AG20443 (cell line): ENCODE data around the gene CACHD1.

Experiments
- DNase-seq: peaks from one replicate; pipeline ENCODE4 v3.0.0; 2012; ENCODE audit warnings: low spot score, mixed read lengths

Gene CACHD1

DNA sequence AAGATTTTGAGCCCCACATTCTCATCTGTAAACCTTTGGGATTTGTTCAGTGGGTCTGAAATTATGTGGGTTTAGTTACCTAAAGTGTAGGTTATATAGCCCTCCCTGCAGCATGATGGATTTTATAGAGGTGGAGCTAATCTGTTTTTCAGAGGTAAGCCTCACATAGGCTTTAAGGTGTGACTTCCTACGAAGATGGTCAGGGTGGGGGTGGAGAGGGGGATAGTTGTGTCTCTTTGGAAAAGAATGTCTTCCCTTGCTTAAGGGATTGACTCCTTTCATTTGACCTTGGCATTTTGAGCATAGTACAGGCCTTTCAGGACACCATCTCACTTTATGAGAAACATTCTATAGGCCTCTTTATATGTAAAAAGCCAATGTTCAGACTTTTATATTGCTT, 3.4 kb downstream of the CACHD1 start:
- DNase-seq, result no peak

- DNase-seq, result no peak
Observed at GRCh38 chr1:64474133-64474532, 4.2 kb downstream of the CACHD1 start.

DNA sequence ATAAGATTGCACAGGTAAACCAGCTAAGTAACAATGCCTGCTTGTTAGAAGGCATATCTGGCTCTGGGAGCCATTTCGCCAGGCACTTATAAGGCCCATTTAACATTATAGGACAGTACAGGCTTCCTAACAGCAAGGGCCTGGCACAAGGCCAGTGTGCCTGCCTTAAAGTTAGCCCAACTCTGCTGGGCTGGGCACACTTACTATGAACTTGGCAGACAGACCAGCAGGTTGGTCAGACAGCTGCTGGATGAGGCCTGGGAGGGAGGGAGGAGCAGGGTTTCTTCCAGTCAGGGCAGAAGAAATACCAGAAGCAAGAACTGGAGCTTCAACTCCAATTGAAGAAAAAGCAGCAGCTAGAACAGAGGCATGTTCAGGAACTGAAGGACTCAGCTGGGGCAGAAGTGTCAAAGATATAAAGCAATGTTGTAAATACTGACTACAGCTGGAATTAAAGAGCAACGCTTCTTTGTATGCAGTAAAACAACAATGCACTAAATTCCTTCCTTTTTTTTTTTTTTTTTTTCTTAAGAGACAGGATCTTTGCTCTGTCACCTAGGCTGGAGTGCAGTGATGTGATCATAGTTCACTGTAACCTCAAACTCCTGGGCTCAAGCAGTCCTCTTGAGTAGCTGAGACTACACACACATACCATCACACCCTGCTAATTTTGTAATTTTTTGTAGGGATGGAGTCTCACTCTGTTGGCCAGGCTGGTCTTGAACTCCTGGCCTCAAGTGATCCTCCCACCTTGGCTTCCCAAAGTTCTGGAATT, 4.9 kb downstream of the CACHD1 start:
- DNase-seq, result no peak

GRCh38 chr1:64476251-64476952, 6.5 kb downstream of the CACHD1 start:
- DNase-seq, result peak; percentile 74

GRCh38 chr1:64478594-64479470, 8.9 kb downstream of the CACHD1 start:
- no peak for DNase-seq

DNA sequence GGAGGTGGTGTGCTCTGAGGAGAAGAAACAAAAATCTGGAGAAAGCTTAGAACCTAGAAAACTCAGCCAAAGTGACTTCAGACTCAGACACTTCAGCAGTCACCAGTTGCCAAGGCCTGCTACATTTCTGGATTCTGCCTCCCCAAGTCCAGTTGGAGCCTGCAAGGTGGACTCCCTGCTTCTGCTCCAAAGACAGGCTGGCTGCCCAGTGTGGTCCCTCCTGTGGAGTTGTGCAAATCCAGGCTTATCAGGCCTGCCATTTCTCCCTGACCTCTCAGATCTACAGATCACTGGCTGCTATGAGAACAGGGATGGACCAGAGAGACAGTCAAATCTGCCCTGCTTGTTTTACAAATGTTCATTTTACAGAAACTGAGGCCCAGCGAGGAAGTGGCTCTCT, 9.9 kb downstream of the CACHD1 start:
- DNase-seq, result no peak

DNA sequence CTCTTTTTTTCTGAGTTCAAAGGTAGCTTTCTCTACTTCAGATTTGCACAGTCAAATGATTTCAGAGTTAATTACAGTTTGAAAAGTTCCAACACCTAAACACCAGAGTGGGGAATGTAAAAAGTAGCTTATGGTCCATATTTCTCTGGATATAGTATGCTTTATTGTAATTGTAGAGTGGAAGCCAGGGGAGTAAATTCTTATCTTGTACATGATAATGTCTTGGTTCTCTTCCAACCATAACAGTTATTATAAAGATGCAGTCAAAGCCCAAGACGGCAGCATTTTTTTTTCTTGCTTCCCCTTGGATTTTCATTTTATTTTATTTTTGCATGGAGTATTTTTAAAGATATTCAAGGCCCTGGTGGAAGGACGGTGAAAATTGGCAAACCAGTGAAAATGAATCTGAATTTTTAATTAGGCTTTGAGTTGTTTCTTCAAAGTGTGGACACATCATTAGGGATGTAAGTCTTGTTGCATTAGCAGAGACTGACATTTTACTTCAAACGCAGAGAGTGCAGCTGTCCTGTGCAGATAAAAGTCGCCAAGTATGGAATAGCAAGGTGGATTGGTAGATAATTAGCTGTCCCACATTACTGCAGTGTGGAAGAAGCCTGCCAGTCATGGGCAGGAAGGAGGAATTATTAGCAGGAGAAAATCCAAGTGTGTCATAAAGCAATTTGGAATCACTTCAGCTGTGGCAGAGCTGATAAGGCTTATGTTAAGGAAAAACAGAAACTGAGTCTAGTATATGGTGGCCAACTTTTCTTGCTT, 11.3 kb downstream of the CACHD1 start:
- no peak for DNase-seq

DNA sequence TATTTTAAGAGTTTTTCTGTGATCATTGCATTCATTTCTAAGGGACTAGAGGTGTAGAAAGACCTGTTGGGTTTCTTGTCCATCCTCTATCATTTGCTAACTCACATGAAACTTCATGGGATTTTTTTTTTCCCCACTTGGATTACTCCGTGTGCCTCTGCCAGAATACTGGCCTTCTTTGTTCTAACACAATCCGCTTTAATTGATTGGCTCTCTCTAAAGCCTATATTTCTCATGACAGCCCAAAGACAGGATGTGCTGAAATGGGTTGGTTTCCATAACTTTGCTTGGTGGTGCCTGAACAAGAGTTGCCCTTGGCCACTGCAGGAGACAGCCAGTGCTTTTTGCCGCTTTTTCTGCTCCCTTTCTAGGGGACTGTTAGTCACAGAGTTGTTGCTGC, 12.2 kb downstream of the CACHD1 start:
- no peak for DNase-seq

GRCh38 chr1:64482720-64483119, 12.8 kb downstream of the CACHD1 start:
- DNase-seq, result no peak

DNA sequence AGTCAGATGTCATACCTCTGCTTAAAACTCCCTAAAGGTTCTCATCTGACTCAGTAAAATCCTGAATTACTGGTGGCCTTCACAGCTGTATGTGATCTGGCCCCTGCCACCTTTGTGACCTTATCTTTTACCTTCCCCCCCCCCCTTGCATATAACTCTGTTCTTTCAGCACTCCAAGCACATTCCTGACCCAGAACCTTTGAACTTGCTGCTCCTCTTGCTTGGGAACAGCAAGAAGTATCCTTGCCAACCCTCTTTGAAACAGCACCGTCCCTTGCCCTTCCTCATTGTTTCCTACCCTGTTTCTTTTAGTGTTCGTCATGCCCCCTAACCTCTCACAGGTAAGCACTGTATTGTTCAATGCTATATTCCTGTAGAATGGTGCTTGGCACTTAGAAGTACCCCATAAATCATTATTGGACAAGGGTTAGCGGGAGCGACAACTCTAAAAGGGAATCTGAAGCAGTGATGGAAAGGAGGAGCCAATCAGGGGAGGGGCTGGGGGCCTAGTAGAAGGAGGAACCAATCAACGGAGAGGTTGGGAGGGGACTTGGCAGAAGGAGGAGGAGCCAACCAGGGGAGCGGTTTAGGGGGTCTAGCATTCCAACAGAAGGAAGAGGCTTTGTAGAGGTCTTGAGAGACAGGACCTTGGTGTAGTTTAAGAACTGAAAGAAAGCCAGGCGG, 13.9 kb downstream of the CACHD1 start:
- DNase-seq, result no peak

DNA sequence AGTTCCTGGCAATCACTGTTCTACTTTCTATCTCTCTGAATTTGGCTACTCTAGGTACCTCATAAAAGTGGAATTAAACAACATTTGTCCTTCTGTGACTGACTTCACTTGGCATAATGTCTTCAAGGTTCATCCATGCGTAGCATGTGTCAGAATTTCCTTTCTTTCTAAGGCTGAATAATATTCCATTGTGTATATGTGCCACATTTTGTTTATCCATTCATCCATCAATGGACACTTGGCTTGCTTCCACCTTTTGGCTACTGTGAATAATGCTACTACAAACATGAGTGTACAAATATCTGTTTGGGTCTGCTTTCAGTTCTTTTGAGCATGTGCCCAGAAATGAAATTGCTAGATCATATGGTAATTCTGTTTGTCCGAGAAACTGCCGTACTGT, 14.7 kb downstream of the CACHD1 start:
- DNase-seq, result no peak

DNA sequence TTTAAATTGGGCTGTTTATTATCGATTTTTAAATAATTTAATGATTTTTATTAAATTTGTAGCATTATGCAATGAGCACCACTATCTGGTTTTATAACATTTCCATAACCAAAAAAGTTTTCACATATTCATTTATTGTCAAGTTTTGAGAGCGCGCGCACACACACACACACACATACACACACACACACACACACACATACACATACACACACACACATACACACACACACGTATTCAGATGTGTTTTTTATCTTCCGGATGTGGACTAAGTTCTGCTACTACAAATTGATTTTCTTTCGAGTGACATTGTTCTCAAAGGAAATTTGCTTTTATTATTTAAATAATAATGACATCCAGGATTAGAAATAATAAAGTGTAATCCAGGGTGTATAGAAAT, 16.3 kb downstream of the CACHD1 start:
- no peak for DNase-seq

DNA sequence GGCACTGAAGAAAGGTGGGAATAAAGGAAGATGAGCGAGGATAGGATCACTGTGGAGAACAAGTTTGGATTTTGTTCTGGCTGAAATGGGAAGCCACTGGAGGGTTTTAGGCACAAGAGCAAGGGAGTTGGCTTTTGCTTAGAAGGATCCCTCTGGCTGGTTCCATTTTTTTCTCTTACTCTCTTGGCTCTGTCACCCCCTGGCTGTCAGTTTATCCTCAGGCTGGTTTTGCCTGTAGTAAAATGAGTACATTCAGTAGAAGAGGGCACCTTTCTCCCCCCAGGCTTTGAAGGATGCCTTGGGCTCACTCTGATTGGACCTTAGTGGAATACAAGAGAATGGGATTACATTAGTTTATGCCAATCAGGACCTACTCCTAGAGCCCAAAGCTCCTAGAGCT, 17.1 kb downstream of the CACHD1 start:
- DNase-seq, result no peak

- no peak for DNase-seq
Observed at GRCh38 chr1:64488862-64489261, 18.9 kb downstream of the CACHD1 start.

DNA sequence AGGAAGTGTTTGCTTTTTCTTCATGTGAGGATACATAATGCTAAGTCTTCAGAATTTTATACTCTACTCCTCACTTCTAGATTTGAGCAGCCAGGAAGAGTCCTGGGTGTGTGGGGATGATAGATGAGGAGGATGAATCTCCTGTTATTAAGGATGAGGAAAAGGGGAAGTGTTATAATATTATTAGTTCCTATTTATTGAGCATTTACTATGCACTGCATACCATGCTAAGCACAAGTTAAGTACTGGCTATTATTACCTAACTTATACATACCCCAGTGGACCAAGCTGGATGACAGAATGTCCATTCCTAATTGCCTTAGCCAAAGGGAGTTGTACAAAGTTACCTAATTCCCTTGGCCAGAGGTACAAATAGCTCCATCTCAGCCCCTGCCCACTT, 19.8 kb downstream of the CACHD1 start:
- DNase-seq, result no peak

GRCh38 chr1:64490213-64490818, 20.4 kb downstream of the CACHD1 start:
- no peak for DNase-seq

GRCh38 chr1:64492424-64492823, 22.5 kb downstream of the CACHD1 start:
- DNase-seq, result no peak

DNA sequence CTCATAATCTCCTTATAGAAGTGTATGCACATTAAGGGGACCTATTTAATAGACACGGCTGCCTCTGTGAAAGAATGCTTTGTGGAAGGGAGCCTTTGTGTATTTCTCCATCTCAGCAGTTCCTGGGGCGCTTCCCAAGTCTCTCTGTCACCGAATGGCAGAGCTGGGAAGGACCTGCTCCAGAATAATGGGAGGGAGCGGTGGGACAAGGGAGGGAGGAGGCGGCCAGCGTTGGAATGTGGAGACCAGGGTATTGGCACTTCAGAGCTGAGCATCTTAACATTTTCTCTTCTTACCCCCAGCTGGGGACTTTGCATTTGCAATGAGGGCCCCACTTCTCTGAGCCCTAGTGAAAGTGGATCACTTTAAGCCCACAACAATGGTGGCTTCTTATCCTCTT, 23.9 kb downstream of the CACHD1 start:
- no peak for DNase-seq

GRCh38 chr1:64494659-64495058, 24.7 kb downstream of the CACHD1 start:
- DNase-seq, result no peak

- DNase-seq, result no peak
Observed at GRCh38 chr1:64495878-64496277, 25.9 kb downstream of the CACHD1 start.

- no peak for DNase-seq
Observed at GRCh38 chr1:64496606-64497005, 26.7 kb downstream of the CACHD1 start.
